CD14-positive monocyte (primary cell): Measurements from ENCODE around the gene GMDS. TPM values are rescaled to one million over a fixed set of nuclear protein-coding genes. Genes with fewer than 3 reads are reported as not detected.
A peak's percentile ranks its signal among the peaks of the same experiment; 100 is the strongest.

Experiments used
- DNase-seq, 3 donors: peaks; one replicate each; pipeline ENCODE4 v3.0.0-alpha.2; 2011 to 2022
- H2AFZ ChIP-seq: 2 replicates; pipeline ENCODE4 v1.6.0; 2012; ENCODE audit warnings: mild to moderate bottlenecking, low read depth, low read length, inconsistent platforms; ENCODE audit not compliant: insufficient read depth, poor library complexity, severe bottlenecking
- H3K27ac ChIP-seq, 2 donors: 1 replicate in 1 of 2; 2 replicates in 1 of 2; pipeline ENCODE4 v1.5.1; 2012 to 2013; ENCODE audit warnings: low read length in 2 of 2, control low read depth in 1 of 2, inconsistent platforms in 1 of 2, low read depth in 1 of 2, mild to moderate bottlenecking in 1 of 2
- H3K27me3 ChIP-seq, 2 donors: one replicate each; pipeline versions ENCODE4 v1.6.0 to v1.6.1; 2011 to 2013; ENCODE audit warnings: low read length in 2 of 2; ENCODE audit not compliant: control insufficient read depth in 2 of 2, insufficient read depth in 2 of 2
- H3K36me3 ChIP-seq, 2 donors: replicated peaks in 1 of 2; 1 replicate in 1 of 2; 2 replicates in 1 of 2; pipeline versions ENCODE4 v1.5.1 to v1.6.1; 2012 to 2013; ENCODE audit warnings: low read length in 2 of 2, control low read depth in 1 of 2, inconsistent platforms in 1 of 2, mild to moderate bottlenecking in 1 of 2; ENCODE audit not compliant: insufficient read depth in 2 of 2, control insufficient read depth in 1 of 2
- H3K4me1 ChIP-seq, 2 donors: 1 replicate in 1 of 2; 2 replicates in 1 of 2; pipeline versions ENCODE4 v1.5.1 to v1.6.1; 2012 to 2013; ENCODE audit warnings: low read length in 2 of 2, control low read depth in 1 of 2, inconsistent platforms in 1 of 2, mild to moderate bottlenecking in 1 of 2, moderate library complexity in 1 of 2; ENCODE audit not compliant: insufficient read depth in 2 of 2, control insufficient read depth in 1 of 2
- H3K4me2 ChIP-seq: replicated peaks from 2 replicates; pipeline ENCODE3; 2012; ENCODE audit warnings: low read length, moderate library complexity, mild to moderate bottlenecking; ENCODE audit not compliant: poor library complexity, severe bottlenecking; ENCODE audit errors: extremely low read depth
- H3K4me3 ChIP-seq, 3 experiments: fragments of 200-600 bp in 1 of 3; sonication (generic) in 1 of 3; replicated peaks in 1 of 3; 1 replicate in 2 of 3; 2 replicates in 1 of 3; pipeline ENCODE4 v1.5.1; 2011 to 2013; ENCODE audit warnings: low read length in 3 of 3, mild to moderate bottlenecking in 3 of 3, control low read depth in 2 of 3, low read depth in 2 of 3, inconsistent platforms in 1 of 3, moderate library complexity in 1 of 3
- H3K79me2 ChIP-seq: 2 replicates; pipeline ENCODE4 v1.6.0; 2012; ENCODE audit warnings: mild to moderate bottlenecking, control low read depth, inconsistent platforms, low read length, moderate library complexity; ENCODE audit not compliant: insufficient read depth
- H3K9ac ChIP-seq: 2 replicates; pipeline ENCODE4 v1.6.0; 2017; ENCODE audit warnings: low read length, mild to moderate bottlenecking; ENCODE audit not compliant: insufficient read depth, poor library complexity, severe bottlenecking
- H3K9me3 ChIP-seq, 2 donors: replicated peaks in 1 of 2; 1 replicate in 1 of 2; 2 replicates in 1 of 2; pipeline versions ENCODE4 v1.5.1 to v1.6.1; 2012 to 2013; ENCODE audit warnings: low read length in 2 of 2, control low read depth in 1 of 2; ENCODE audit not compliant: control insufficient read depth in 1 of 2, insufficient read depth in 1 of 2
- H4K20me1 ChIP-seq: 2 replicates; pipeline ENCODE4 v1.6.0; 2012; ENCODE audit warnings: mild to moderate bottlenecking, low read length, control low read depth, moderate library complexity; ENCODE audit not compliant: insufficient read depth
- H3K27ac Mint-ChIP-seq, 7 donors: one replicate each; pipeline ENCODE4 v1.8.0; 2020; ENCODE audit warnings: mild to moderate bottlenecking in 7 of 7, mixed read lengths in 7 of 7, moderate library complexity in 6 of 7, inconsistent platforms in 2 of 7
- H3K27me3 Mint-ChIP-seq, 3 donors: one replicate each; pipeline ENCODE4 v1.8.0; 2021 to 2022; ENCODE audit warnings: low read depth in 3 of 3, mild to moderate bottlenecking in 3 of 3, mixed read lengths in 3 of 3, moderate library complexity in 3 of 3, inconsistent platforms in 1 of 3
- H3K36me3 Mint-ChIP-seq, 2 donors: one replicate each; pipeline ENCODE4 v1.8.0; 2020; ENCODE audit warnings: mixed read lengths in 2 of 2, inconsistent platforms in 1 of 2, mild to moderate bottlenecking in 1 of 2
- H3K4me1 Mint-ChIP-seq: one replicate; pipeline ENCODE4 v1.8.0; 2020; ENCODE audit warnings: mild to moderate bottlenecking, mixed read lengths
- H3K4me3 Mint-ChIP-seq, 2 donors: one replicate each; pipeline ENCODE4 v1.8.0; 2020; ENCODE audit warnings: mild to moderate bottlenecking in 2 of 2, mixed read lengths in 2 of 2, moderate library complexity in 1 of 2
- H3K9me3 Mint-ChIP-seq, 7 donors: one replicate each; pipeline ENCODE4 v1.8.0; 2020 to 2022; ENCODE audit warnings: mixed read lengths in 7 of 7, mild to moderate bottlenecking in 6 of 7, moderate library complexity in 6 of 7, inconsistent platforms in 2 of 7
- WGBS: methylation state at CpG from one replicate; pipeline ENCODE4 v1.1.5; 2013; ENCODE audit warnings: missing lambda C conversion rate; ENCODE audit not compliant: insufficient coverage; 5-methylcytosine and 5-hydroxymethylcytosine counted together
- intact Hi-C, 2 donors: fragments of 100-400 bp; cut with micrococcal nuclease; formaldehyde crosslinking; loops; one replicate each; pipeline versions ENCODE4 v1.15.0 to v1.15.1; 2023
- polyA plus RNA-seq, 3 donors: library from polyadenylated mRNA; depleted of rRNA in 1 of 3; unstranded in 2 of 3; stranded (reverse) in 1 of 3; fragments of 300-500 nt in 2 of 3; fragments of >200 nt in 1 of 3; fragmentation: Illumina TruSeq in 2 of 3; gene quantifications; 1 replicate in 2 of 3; 2 replicates in 1 of 3; pipeline ENCODE4 v1.2.3, GENCODE V29; 2012 to 2021
- TF ChIP-seq, protein P1 (sequence below): fragments of 200-600 bp; IDR thresholded peaks from one replicate; pipeline ENCODE4 v1.8.0; 2022; ENCODE audit warnings: antibody characterized with exemption, mild to moderate bottlenecking

GMDS gene
- polyA plus RNA-seq, 3 donors, result 10.5 to 19.9 (median 17.6) TPM

DNA sequence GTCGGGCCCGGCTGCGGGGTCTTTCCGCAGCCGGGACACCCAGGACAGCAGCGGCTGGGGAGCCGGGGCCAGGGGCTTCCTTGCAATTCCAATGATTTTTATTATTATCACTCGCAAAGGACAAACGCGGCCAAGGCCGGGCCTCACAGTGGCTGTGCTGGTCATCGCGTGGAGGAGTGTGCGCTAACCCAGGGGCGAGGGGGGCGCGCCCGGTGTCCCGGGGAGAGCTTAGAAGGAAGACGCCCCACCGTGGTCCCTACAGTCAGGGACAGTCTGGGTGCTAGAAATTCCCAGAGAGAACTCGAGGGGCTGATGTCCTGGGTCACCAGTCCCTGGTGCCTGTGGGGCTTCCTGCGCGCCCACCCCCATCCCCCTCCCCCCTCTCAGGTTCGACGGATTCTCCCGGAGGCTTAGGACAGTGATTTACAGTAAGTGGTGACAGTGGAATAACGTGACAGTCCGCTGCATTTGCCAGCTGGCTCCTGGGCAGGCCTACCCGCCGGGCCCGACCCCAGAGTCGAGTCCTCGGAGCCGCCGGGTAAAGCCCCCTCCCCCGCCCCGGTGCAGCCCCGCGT, 626.2 kb downstream of the GMDS start:
- no peaks in the 10 kb centered on the region for H4K20me1 ChIP-seq
- Mint-ChIP-seq H3K36me3 (peaks cover 21 to 22% of the 10 kb centered on the region in 2 donors), H3K27ac (no peak overlapping the region), H3K4me3 (peak overlapping the region in 1 of 2 donors; percentile 30), H3K27me3 (peaks cover 80 to 98% (median 86%) of the 10 kb centered on the region in 3 donors), H3K4me1 (peaks cover 7% of the 10 kb centered on the region), H3K9me3 (peaks cover 0 to 14% (median 2%) of the 10 kb centered on the region in 7 donors)
- peaks cover 0 to 16% of the 10 kb centered on the region in 2 donors for H3K9me3 ChIP-seq
- H3K79me2 ChIP-seq, result no peaks in the 10 kb centered on the region
- TF ChIP-seq, protein P1, sequence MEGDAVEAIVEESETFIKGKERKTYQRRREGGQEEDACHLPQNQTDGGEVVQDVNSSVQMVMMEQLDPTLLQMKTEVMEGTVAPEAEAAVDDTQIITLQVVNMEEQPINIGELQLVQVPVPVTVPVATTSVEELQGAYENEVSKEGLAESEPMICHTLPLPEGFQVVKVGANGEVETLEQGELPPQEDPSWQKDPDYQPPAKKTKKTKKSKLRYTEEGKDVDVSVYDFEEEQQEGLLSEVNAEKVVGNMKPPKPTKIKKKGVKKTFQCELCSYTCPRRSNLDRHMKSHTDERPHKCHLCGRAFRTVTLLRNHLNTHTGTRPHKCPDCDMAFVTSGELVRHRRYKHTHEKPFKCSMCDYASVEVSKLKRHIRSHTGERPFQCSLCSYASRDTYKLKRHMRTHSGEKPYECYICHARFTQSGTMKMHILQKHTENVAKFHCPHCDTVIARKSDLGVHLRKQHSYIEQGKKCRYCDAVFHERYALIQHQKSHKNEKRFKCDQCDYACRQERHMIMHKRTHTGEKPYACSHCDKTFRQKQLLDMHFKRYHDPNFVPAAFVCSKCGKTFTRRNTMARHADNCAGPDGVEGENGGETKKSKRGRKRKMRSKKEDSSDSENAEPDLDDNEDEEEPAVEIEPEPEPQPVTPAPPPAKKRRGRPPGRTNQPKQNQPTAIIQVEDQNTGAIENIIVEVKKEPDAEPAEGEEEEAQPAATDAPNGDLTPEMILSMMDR, result no peak
- no peak overlapping the region for H3K9ac ChIP-seq
- H3K27ac ChIP-seq, result no peak overlapping the region
- H3K4me1 ChIP-seq, result peaks cover 18 to 30% of the 10 kb centered on the region in 2 donors
- H3K4me2 ChIP-seq, result peak overlapping the region; percentile 65
- H2AFZ ChIP-seq, result no peak overlapping the region
- H3K27me3 ChIP-seq, result peaks cover 60 to 95% of the 10 kb centered on the region in 2 donors
- intact Hi-C loops, result loop anchor here in 1 of 2 donors (10.0 kb wide), 1 partner anchor 626 kb away; the partner anchor contains the start of gene GMDS
- H3K4me3 ChIP-seq, result no peak overlapping the region
- 16% methylated on average over 32 of the region's 40 CpGs for WGBS
- no peak for DNase-seq
- no peaks in the 10 kb centered on the region for H3K36me3 ChIP-seq

DNA sequence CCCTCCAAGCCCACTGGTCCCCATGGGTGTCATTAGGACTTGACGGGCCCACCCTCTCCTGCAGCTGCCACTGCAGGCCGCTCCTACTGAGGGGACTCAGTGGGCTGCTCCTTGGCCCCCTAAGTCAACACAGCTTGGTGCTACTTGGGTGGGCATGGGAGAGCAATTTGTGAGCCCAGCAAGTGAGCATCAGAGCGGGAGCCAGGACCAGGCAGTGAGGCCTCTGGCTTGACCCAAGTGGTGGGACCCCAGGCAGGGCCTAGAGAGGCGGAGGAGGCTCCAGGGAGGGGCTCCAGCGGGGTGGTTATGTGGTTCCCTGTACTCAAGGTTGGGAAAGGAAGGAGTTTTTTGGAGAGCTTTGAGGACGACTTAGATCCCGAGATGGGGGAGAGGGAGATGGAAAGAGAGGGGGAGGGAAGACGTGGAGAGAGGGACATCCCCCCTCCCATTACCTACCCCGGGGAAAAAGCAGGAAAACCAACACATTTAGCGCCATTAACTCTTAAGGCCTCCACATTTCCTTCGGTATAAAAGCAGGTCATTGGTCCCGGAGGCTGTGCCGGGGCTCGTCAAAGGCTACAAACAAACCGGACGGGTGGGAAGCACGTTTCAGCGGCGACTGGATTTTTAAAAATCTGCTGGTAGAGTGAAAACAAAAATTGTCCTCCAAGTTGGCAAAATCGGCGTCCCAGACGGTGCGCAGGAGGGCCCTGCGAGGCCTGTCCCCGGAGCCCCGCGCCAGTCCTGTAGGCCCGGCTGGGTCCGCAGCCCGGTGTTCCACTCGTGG, 626.9 kb downstream of the GMDS start:
- intact Hi-C loops, result loop anchor here in 1 of 2 donors (10.0 kb wide), 1 partner anchor 626 kb away; the partner anchor contains the start of gene GMDS
- Mint-ChIP-seq H3K4me3 (peak overlapping the region in 1 of 2 donors; percentile 65), H3K9me3 (peaks cover 0 to 16% (median 4%) of the 10 kb centered on the region in 7 donors), H3K4me1 (peaks cover 9% of the 10 kb centered on the region), H3K27ac (no peak overlapping the region), H3K27me3 (peaks cover 81 to 98% (median 87%) of the 10 kb centered on the region in 3 donors), H3K36me3 (peaks cover 18 to 19% of the 10 kb centered on the region in 2 donors)
- H2AFZ ChIP-seq, result no peak overlapping the region
- WGBS, result 59% methylated on average over 23 of the region's 31 CpGs
- H3K9ac ChIP-seq, result no peak overlapping the region
- TF ChIP-seq, protein P1, result no peak
- H3K79me2 ChIP-seq, result no peaks in the 10 kb centered on the region
- no peak overlapping the region for H3K4me2 ChIP-seq
- H3K4me3 ChIP-seq, result no peak overlapping the region
- no peak overlapping the region for H3K27ac ChIP-seq
- no peaks in the 10 kb centered on the region for H4K20me1 ChIP-seq
- H3K27me3 ChIP-seq, result peaks cover 59 to 95% of the 10 kb centered on the region in 2 donors
- no peak for DNase-seq
- peaks cover 0 to 23% of the 10 kb centered on the region in 2 donors for H3K9me3 ChIP-seq
- peaks cover 22 to 32% of the 10 kb centered on the region in 2 donors for H3K4me1 ChIP-seq
- H3K36me3 ChIP-seq, result no peaks in the 10 kb centered on the region
